Tibial nerve (tissue), 3 donors: ENCODE measurements around the gene PRXL2B.

Experiments
- CTCF ChIP-seq, 5 experiments: fragments of 200-600 bp in 3 of 5; fragments of 450-650 bp in 2 of 5; sonication (generic) in 3 of 5; IDR thresholded peaks; one replicate each; pipeline ENCODE4 v1.5.1; 2016 to 2019; ENCODE audit warnings: antibody characterized with exemption in 5 of 5, mild to moderate bottlenecking in 3 of 5, moderate library complexity in 2 of 5
- POLR2A ChIP-seq, 2 donors: fragments of 450-650 bp; IDR thresholded peaks; one replicate each; pipeline ENCODE4 v1.6.1; 2017; ENCODE audit warnings: antibody characterized with exemption in 2 of 2, mild to moderate bottlenecking in 2 of 2, moderate library complexity in 2 of 2

- TF ChIP-seq POLR2A (IDR thresholded peaks at IDR 0.05) (no peak), CTCF (IDR thresholded peaks at IDR 0.05) (no peak)
Observed at GRCh38 chr1:2602311-2602835, 15.8 kb downstream of the PRXL2B start.
